Measurements from ENCODE around the gene HIPK2. TPM values are rescaled to one million over a fixed set of nuclear protein-coding genes. Genes with fewer than 3 reads are reported as not detected.
A peak's percentile ranks its signal among the peaks of the same experiment; 100 is the strongest.

Gene HIPK2
- total RNA-seq, 6 experiments from 2014 or later = 48.5 to 68.0 (median 59.6) TPM

DNA sequence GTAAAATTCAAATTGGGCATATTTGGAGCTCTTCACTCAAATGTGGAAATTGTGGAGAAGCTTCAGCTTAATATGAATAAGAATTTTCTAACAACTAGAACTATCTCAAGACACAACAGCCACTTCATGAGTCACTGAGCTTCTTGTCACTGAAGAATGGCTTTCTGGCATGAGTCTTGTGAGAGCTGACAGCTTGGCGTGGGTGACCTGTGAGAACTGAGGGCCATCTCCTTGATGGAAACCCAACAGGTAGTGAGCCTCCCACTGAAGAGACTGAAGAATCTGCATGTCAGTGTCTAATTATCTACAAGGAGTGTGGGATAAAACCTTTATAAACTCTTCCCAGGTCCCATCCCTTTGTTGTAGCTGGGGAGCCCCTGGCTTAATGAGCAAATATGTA, 188.3 kb downstream of the HIPK2 start:
- TF ChIP-seq, protein P1, sequence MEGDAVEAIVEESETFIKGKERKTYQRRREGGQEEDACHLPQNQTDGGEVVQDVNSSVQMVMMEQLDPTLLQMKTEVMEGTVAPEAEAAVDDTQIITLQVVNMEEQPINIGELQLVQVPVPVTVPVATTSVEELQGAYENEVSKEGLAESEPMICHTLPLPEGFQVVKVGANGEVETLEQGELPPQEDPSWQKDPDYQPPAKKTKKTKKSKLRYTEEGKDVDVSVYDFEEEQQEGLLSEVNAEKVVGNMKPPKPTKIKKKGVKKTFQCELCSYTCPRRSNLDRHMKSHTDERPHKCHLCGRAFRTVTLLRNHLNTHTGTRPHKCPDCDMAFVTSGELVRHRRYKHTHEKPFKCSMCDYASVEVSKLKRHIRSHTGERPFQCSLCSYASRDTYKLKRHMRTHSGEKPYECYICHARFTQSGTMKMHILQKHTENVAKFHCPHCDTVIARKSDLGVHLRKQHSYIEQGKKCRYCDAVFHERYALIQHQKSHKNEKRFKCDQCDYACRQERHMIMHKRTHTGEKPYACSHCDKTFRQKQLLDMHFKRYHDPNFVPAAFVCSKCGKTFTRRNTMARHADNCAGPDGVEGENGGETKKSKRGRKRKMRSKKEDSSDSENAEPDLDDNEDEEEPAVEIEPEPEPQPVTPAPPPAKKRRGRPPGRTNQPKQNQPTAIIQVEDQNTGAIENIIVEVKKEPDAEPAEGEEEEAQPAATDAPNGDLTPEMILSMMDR (IDR thresholded peaks at IDR 0.05) = no peak
- no peak for TF ChIP-seq POLR2A (IDR thresholded peaks at IDR 0.05)
- no peaks in the 10 kb centered on the region for H3K4me1 ChIP-seq
- H3K27me3 ChIP-seq = no peaks in the 10 kb centered on the region
- no peak overlapping the region for H3K4me3 ChIP-seq
- WGBS (ENCODE audit: insufficient coverage, low coverage, low lambda C conversion rate, missing lambda C conversion rate) = 86% methylated on average over 1 of the region's 1 CpG
- ATAC-seq = no peak
- H3K36me3 ChIP-seq = peaks cover 0 to 84% (median 33%) of the 10 kb centered on the region in 4 donors
- no peak overlapping the region for H3K27ac ChIP-seq
- no peak for DNase-seq
- intact Hi-C loops (cut with DNase I) = no loop called here
- no peaks in the 10 kb centered on the region for H3K9me3 ChIP-seq

DNA sequence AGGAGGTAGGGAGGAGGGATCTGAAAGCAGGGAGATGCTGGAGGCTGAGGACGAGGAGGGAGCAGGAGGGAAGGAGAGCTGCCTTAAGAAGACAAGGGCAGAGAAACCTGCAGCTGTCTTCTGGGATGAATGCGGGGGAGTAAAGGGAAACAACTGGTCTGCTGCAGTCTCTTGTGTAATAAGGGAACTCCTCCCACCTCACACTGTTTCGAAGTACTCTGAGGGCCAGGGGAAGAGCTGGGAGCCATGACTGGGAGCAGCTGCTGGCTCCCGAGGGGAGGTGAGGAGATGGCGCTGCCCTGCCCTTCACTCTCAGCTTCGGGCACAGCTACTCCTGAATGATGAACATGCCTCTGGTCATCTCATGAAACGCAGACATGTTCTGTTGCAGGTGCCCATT, 189.2 kb downstream of the HIPK2 start:
- ATAC-seq (peak; percentile 33 to 43 (median 42)), DNase-seq (no peak)
- H3K9me3 ChIP-seq = no peaks in the 10 kb centered on the region
- 79% methylated on average over 2 of the region's 7 CpGs for WGBS (ENCODE audit: insufficient coverage, low coverage, low lambda C conversion rate, missing lambda C conversion rate)
- no peaks in the 10 kb centered on the region for H3K27me3 ChIP-seq
- H3K36me3 ChIP-seq = peaks cover 0 to 84% (median 34%) of the 10 kb centered on the region in 4 donors
- intact Hi-C loops (cut with DNase I) = no loop called here
- no peak overlapping the region for H3K27ac ChIP-seq
- no peak overlapping the region for H3K4me3 ChIP-seq
- H3K4me1 ChIP-seq = no peaks in the 10 kb centered on the region
- TF ChIP-seq, protein P1 (IDR thresholded peaks at IDR 0.05) = no peak
- no peak for TF ChIP-seq POLR2A (IDR thresholded peaks at IDR 0.05)

DNA sequence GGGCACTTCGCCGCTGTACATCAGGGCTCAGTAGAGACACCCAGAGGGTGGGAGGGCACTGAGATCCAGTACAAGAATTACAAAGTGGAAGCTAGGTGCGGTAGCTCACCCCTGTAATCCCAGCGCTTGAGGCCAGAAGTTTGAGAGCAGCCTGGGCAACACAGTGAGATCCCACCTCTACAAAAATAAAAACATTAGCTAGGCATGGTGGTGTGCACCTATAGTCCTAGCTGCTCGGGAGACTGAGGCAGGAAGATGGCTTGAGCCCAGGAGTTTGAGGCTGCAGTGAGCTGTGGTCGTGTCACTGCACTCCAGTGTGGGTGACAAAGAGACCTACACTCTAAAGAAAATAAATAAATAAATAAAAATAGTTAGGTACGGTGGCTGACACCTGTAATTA, 190.3 kb downstream of the HIPK2 start:
- Histone ChIP-seq H3K27me3 (no peaks in the 10 kb centered on the region), H3K4me1 (no peaks in the 10 kb centered on the region), H3K27ac (no peak overlapping the region), H3K9me3 (no peaks in the 10 kb centered on the region), H3K36me3 (peaks cover 0 to 84% (median 33%) of the 10 kb centered on the region in 4 donors), H3K4me3 (no peak overlapping the region)
- ATAC-seq = no peak
- WGBS (ENCODE audit: insufficient coverage, low coverage, low lambda C conversion rate, missing lambda C conversion rate) = 88% methylated on average over 6 of the region's 7 CpGs
- TF ChIP-seq, protein P1 (IDR thresholded peaks at IDR 0.05) = no peak
- TF ChIP-seq POLR2A (IDR thresholded peaks at IDR 0.05) = no peak
- intact Hi-C loops (cut with DNase I) = no loop called here
- no peak for DNase-seq

DNA sequence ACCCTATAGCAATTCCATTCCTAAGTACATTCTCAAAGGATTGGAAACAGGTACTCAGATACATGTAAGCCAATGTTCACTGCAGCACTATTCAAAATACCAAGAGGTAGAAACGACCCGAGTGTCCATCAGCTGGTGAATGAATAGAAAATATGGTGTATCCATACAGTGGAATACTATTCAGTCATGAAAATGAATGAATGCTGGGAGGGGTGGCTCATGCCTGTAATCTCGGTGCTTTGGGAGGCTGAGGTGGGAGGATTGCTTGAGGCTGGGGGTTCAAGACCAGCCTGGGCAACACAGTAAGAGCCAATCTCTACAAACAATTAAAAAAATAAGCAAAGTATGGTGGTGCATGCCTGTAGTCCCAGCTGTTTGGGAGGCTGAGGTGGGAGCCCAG, 191.5 kb downstream of the HIPK2 start:
- Histone ChIP-seq H3K27me3 (no peaks in the 10 kb centered on the region), H3K4me1 (no peaks in the 10 kb centered on the region), H3K4me3 (no peak overlapping the region), H3K27ac (no peak overlapping the region), H3K36me3 (peaks cover 0 to 86% (median 38%) of the 10 kb centered on the region in 4 donors), H3K9me3 (no peaks in the 10 kb centered on the region)
- ATAC-seq (no peak), DNase-seq (no peak)
- intact Hi-C loops (cut with DNase I) = no loop called here
- TF ChIP-seq POLR2A (IDR thresholded peaks at IDR 0.05) = no peak
- TF ChIP-seq, protein P1 (IDR thresholded peaks at IDR 0.05) = no peak
- 97% methylated on average over 3 of the region's 3 CpGs for WGBS (ENCODE audit: insufficient coverage, low coverage, low lambda C conversion rate, missing lambda C conversion rate)

DNA sequence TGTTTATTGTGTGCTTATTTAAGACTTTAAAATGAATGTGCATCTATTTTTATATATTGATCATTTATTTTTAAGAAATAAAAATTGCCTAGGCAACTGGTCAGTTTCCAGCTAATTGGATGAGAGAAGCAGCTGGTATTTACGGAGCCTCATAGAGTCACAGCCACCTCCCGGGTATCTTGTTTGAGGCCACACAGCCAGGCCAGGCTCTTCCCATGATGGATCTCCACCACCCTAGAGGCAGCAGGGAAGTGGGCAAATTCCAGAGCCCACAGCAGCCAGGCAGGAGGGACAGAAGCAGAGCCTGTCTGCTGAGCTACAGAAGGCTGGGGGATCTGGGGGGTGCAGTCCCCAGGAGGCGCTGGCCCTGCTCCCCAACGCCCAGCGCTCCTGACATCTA, 192.8 kb downstream of the HIPK2 start:
- TF ChIP-seq POLR2A (IDR thresholded peaks at IDR 0.05) = no peak
- peaks cover 0 to 86% (median 41%) of the 10 kb centered on the region in 4 donors for H3K36me3 ChIP-seq
- no peak for DNase-seq

More for the DNA sequence above, 192.8 kb downstream of the HIPK2 start:
- no peaks in the 10 kb centered on the region for H3K27me3 ChIP-seq
- no peak overlapping the region for H3K4me3 ChIP-seq
- WGBS (ENCODE audit: insufficient coverage, low coverage, low lambda C conversion rate, missing lambda C conversion rate) = 50% methylated on average over 2 of the region's 5 CpGs
- intact Hi-C loops (cut with DNase I) = no loop called here
- H3K4me1 ChIP-seq = no peaks in the 10 kb centered on the region
- H3K27ac ChIP-seq = no peak overlapping the region
- no peaks in the 10 kb centered on the region for H3K9me3 ChIP-seq
- ATAC-seq = no peak
